ENCODE measurements around the gene PLD1. TPM values are rescaled to one million over a fixed set of nuclear protein-coding genes. Genes with fewer than 3 reads are reported as not detected.

The PLD1 gene
- total and polyA plus RNA-seq, 10 of the 15 experiments (the other 5 are each of a cell fraction or from before 2014, with no cell fraction given) = 2.9 to 108 (median 3.6) TPM

DNA sequence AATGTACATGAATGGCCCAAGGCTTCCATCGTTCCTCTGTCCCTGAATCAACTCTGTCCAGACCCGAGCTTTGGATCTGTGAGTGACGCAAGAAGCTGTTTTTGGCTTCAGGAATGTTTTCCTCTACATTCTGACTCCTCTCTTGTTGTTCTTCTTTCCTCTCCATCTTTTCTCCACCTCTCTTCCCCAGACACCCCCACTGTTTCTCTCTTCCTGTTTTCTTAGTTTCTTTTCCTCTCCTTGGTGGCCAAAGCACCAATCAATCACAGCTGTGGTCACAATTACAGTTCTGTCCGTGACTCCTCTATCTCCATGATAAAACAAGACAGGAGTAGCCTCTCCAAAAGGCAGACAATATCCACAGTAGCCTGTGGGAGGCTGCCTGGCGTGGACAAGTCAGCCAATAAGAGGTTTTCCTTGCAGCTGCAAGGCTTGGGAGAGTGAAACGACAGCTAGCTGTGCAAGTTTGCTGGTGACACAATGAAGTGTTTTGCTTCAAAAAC lies 28.0 kb upstream of the PLD1 start:
- H3K79me2 ChIP-seq (ENCODE audit: control insufficient read depth, insufficient read depth, low read length) = no peaks in the 10 kb centered on the region
- no peak overlapping the region for H3K4me3 ChIP-seq
- no peaks in the 10 kb centered on the region for H4K20me1 ChIP-seq (ENCODE audit: control insufficient read depth, insufficient read depth)
- H3K4me2 ChIP-seq (ENCODE audit: control insufficient read depth, insufficient read depth) = peak overlapping the region; percentile 57; the same call in 1 of the 2 replicates
- no TSS peak for BruUV-seq (replicated peaks)
- H3K9me3 ChIP-seq (replicated peaks; ENCODE audit: control insufficient read depth, insufficient read depth, low read length) = no peaks in the 10 kb centered on the region
- intact Hi-C loops (cut with micrococcal nuclease; ENCODE audit: unreplicated experiment) (loop anchor here (10.0 kb wide), 2 partner anchors 653 to 793 kb away; no protein-coding TSS in a partner anchor), in situ Hi-C loops (cut with MboI) (loop anchor here (5.0 kb wide), 1 partner anchor 191 kb away; no protein-coding TSS in a partner anchor)
- no peaks in the 10 kb centered on the region for H3K36me3 ChIP-seq (ENCODE audit: control insufficient read depth in 2 of 2, insufficient read depth in 2 of 2, low read length in 1 of 2)
- ATAC-seq (peak; percentile 49), FAIRE-seq (peak; percentile 75), DNase-seq (ENCODE audit: low read depth, low spot score) (no peak)
- CTCF ChIA-PET = interaction anchor here (0.8 to 3.0 kb wide), 9 partner anchors 9 to 877 kb away, joined by 3 to 25 read pairs (median 5); no protein-coding TSS in a partner anchor
- H2AFZ ChIP-seq (ENCODE audit: control insufficient read depth, low read depth, low read length) = no peak overlapping the region
- no peak overlapping the region for H3K9ac ChIP-seq (ENCODE audit: control insufficient read depth, insufficient read depth, low read length)
- no peaks in the 10 kb centered on the region; a peak in 1 of 4 replicates for H3K27me3 ChIP-seq (replicated peaks in 1 of 2; ENCODE audit: control insufficient read depth in 2 of 2, insufficient read depth in 2 of 2, low read length in 1 of 2)
- no peak overlapping the region for H3K27ac ChIP-seq (ENCODE audit: control insufficient read depth, insufficient read depth)
- 33% methylated on average over 6 of the region's 6 CpGs for WGBS (ENCODE audit: insufficient coverage, insufficient replicate concordance, low lambda C conversion rate, missing lambda C conversion rate)
- SMC1A ChIA-PET (ENCODE audit: uncharacterized antibody, unreplicated experiment) = interaction anchor here (0.7 to 3.7 kb wide), 10 partner anchors 9 to 504 kb away, joined by 3 to 23 read pairs (median 3); no protein-coding TSS in a partner anchor
- RAD21 ChIA-PET (ENCODE audit: unreplicated experiment) = interaction anchor here (3.0 to 13.1 kb wide), 4 partner anchors 9 to 503 kb away, joined by 11 to 333 read pairs (median 20); no protein-coding TSS in a partner anchor
- H3K4me1 ChIP-seq (ENCODE audit: control insufficient read depth, insufficient read depth, low read length) = 0 out of 2 replicates have a peak, but pooled peaks cover 3% of the 10 kb centered on the region
- POLR2A ChIA-PET = interaction anchor here (0.6 kb wide), 1 partner anchor 15 kb away, joined by 6 read pairs; no protein-coding TSS in a partner anchor
- TF ChIP-seq, protein P1, sequence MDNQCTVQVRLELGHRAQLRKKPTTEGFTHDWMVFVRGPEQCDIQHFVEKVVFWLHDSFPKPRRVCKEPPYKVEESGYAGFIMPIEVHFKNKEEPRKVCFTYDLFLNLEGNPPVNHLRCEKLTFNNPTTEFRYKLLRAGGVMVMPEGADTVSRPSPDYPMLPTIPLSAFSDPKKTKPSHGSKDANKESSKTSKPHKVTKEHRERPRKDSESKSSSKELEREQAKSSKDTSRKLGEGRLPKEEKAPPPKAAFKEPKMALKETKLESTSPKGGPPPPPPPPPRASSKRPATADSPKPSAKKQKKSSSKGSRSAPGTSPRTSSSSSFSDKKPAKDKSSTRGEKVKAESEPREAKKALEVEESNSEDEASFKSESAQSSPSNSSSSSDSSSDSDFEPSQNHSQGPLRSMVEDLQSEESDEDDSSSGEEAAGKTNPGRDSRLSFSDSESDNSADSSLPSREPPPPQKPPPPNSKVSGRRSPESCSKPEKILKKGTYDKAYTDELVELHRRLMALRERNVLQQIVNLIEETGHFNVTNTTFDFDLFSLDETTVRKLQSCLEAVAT (IDR thresholded peaks at IDR 0.05) = 0 out of 2 replicates have a peak, but pooled peaks have one; percentile 28
- TF ChIP-seq ATF7 (IDR thresholded peaks at IDR 0.05; ENCODE audit: low read depth) (no peak), MTA2 (IDR thresholded peaks at IDR 0.05; ENCODE audit: low read depth) (peak; percentile 76), BCL11A (IDR thresholded peaks at IDR 0.05; ENCODE audit: low read depth, low read length) (peak; percentile 57; the same call in 1 of the 2 replicates), NR2C1 (IDR thresholded peaks at IDR 0.05) (no peak), DPF2 (IDR thresholded peaks at IDR 0.05) (peak; percentile 71), CBX5 (IDR thresholded peaks at IDR 0.05; ENCODE audit: low read depth) (no peak), CHD1 (IDR thresholded peaks at IDR 0.05; ENCODE audit: low read depth, low read length) (no peak)
- TF ChIP-seq, protein P2, sequence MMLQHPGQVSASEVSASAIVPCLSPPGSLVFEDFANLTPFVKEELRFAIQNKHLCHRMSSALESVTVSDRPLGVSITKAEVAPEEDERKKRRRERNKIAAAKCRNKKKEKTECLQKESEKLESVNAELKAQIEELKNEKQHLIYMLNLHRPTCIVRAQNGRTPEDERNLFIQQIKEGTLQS (IDR thresholded peaks at IDR 0.05; ENCODE audit: borderline replicate concordance, extremely low read depth, low read depth, low read length) = no peak
- TF ChIP-seq, protein P3, sequence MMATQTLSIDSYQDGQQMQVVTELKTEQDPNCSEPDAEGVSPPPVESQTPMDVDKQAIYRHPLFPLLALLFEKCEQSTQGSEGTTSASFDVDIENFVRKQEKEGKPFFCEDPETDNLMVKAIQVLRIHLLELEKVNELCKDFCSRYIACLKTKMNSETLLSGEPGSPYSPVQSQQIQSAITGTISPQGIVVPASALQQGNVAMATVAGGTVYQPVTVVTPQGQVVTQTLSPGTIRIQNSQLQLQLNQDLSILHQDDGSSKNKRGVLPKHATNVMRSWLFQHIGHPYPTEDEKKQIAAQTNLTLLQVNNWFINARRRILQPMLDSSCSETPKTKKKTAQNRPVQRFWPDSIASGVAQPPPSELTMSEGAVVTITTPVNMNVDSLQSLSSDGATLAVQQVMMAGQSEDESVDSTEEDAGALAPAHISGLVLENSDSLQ (IDR thresholded peaks at IDR 0.05) = peak; percentile 89
- TF ChIP-seq, protein P4, sequence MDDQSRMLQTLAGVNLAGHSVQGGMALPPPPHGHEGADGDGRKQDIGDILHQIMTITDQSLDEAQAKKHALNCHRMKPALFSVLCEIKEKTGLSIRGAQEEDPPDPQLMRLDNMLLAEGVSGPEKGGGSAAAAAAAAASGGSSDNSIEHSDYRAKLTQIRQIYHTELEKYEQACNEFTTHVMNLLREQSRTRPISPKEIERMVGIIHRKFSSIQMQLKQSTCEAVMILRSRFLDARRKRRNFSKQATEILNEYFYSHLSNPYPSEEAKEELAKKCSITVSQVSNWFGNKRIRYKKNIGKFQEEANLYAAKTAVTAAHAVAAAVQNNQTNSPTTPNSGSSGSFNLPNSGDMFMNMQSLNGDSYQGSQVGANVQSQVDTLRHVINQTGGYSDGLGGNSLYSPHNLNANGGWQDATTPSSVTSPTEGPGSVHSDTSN (IDR thresholded peaks at IDR 0.05; ENCODE audit: insufficient replicate concordance, low read depth, low read length) = peak; percentile 71
- TF ChIP-seq, protein P5, sequence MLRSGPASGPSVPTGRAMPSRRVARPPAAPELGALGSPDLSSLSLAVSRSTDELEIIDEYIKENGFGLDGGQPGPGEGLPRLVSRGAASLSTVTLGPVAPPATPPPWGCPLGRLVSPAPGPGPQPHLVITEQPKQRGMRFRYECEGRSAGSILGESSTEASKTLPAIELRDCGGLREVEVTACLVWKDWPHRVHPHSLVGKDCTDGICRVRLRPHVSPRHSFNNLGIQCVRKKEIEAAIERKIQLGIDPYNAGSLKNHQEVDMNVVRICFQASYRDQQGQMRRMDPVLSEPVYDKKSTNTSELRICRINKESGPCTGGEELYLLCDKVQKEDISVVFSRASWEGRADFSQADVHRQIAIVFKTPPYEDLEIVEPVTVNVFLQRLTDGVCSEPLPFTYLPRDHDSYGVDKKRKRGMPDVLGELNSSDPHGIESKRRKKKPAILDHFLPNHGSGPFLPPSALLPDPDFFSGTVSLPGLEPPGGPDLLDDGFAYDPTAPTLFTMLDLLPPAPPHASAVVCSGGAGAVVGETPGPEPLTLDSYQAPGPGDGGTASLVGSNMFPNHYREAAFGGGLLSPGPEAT (IDR thresholded peaks at IDR 0.05; ENCODE audit: low read depth) = peak; percentile 67
- TF ChIP-seq, protein P6, sequence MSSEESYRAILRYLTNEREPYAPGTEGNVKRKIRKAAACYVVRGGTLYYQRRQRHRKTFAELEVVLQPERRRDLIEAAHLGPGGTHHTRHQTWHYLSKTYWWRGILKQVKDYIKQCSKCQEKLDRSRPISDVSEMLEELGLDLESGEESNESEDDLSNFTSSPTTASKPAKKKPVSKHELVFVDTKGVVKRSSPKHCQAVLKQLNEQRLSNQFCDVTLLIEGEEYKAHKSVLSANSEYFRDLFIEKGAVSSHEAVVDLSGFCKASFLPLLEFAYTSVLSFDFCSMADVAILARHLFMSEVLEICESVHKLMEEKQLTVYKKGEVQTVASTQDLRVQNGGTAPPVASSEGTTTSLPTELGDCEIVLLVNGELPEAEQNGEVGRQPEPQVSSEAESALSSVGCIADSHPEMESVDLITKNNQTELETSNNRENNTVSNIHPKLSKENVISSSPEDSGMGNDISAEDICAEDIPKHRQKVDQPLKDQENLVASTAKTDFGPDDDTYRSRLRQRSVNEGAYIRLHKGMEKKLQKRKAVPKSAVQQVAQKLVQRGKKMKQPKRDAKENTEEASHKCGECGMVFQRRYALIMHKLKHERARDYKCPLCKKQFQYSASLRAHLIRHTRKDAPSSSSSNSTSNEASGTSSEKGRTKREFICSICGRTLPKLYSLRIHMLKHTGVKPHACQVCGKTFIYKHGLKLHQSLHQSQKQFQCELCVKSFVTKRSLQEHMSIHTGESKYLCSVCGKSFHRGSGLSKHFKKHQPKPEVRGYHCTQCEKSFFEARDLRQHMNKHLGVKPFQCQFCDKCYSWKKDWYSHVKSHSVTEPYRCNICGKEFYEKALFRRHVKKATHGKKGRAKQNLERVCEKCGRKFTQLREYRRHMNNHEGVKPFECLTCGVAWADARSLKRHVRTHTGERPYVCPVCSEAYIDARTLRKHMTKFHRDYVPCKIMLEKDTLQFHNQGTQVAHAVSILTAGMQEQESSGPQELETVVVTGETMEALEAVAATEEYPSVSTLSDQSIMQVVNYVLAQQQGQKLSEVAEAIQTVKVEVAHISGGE (CRISPR knock-in tag; IDR thresholded peaks at IDR 0.05) = no peak

Data from GM12878 (cell line).